ENCODE results near the gene CRISPLD2.

- no peak for TF ChIP-seq FOXJ3 (CRISPR knock-in tag; IDR thresholded peaks at IDR 0.05; ENCODE audit: borderline replicate concordance)
- no peak for TF ChIP-seq ERG (CRISPR knock-in tag; IDR thresholded peaks at IDR 0.05)
- no peak for TF ChIP-seq MAX (CRISPR knock-in tag; IDR thresholded peaks at IDR 0.05)
- no peak for TF ChIP-seq FOXP4 (CRISPR knock-in tag; IDR thresholded peaks at IDR 0.05)
- no peak for TF ChIP-seq TEAD4 (CRISPR knock-in tag; IDR thresholded peaks at IDR 0.05)
Observed at GRCh38 chr16:84847564-84848355, 28.0 kb downstream of the CRISPLD2 start.

All from WTC11 (cell line).